ENCODE results near the gene ZNF587B. TPM values are rescaled to one million over a fixed set of nuclear protein-coding genes. Genes with fewer than 3 reads are reported as not detected.
A peak's percentile ranks its signal among the peaks of the same experiment; 100 is the strongest.

ZNF587B gene
- total RNA-seq, 4 donors from 2014 or later = 16.1 to 34.4 (median 22.0) TPM

DNA sequence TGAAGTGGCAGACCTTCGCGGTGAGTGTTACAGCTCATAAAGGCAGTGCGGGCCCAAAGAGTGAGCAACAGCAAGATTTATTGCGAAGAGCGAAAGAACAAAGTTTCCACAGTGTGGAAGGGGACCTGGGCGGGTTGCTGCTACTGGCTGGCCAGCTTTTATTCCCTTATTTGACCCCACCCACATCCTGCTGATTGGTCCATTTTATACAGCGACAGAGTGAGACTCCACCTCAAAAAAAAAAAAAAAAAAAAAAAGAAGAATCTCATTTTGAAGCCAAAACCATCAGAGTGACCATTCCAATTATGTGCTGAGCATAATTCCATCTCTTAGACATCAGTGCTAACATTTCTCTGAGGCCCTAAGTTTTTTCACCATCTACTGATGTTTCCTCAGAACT lies 13.4 kb upstream of the ZNF587B start:
- in situ Hi-C loops (cut with MboI; ENCODE audit: low pct_ligation_motif_present in 1 of 4, low pct_unique_long_range_greater_than_20kb in 1 of 4, low sequenced_read_pairs in 3 of 4) (no loop called here), intact Hi-C loops (cut with DNase I; ENCODE audit: low total_unique reads) (no loop called here)
- Histone ChIP-seq H3K9me3 (no peaks in the 10 kb centered on the region), H3K27ac (no peak overlapping the region), H3K4me3 (no peak overlapping the region), H3K27me3 (no peaks in the 10 kb centered on the region), H3K4me1 (peaks cover 4 to 44% (median 34%) of the 10 kb centered on the region in 4 donors), H3K36me3 (peaks cover 0 to 6% (median 0%) of the 10 kb centered on the region in 4 donors)
- no peak for DNase-seq
- 67 to 91% methylated on average over 1 to 7 of the region's 7 CpGs for WGBS, 2 donors (ENCODE audit: low coverage in 1 of 2)
- TF ChIP-seq POLR2A (IDR thresholded peaks at IDR 0.05) (no peak), POLR2AphosphoS5 (IDR thresholded peaks at IDR 0.05) (no peak), EP300 (IDR thresholded peaks at IDR 0.05; ENCODE audit: low read depth) (no peak)
- TF ChIP-seq, protein P1, sequence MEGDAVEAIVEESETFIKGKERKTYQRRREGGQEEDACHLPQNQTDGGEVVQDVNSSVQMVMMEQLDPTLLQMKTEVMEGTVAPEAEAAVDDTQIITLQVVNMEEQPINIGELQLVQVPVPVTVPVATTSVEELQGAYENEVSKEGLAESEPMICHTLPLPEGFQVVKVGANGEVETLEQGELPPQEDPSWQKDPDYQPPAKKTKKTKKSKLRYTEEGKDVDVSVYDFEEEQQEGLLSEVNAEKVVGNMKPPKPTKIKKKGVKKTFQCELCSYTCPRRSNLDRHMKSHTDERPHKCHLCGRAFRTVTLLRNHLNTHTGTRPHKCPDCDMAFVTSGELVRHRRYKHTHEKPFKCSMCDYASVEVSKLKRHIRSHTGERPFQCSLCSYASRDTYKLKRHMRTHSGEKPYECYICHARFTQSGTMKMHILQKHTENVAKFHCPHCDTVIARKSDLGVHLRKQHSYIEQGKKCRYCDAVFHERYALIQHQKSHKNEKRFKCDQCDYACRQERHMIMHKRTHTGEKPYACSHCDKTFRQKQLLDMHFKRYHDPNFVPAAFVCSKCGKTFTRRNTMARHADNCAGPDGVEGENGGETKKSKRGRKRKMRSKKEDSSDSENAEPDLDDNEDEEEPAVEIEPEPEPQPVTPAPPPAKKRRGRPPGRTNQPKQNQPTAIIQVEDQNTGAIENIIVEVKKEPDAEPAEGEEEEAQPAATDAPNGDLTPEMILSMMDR (IDR thresholded peaks at IDR 0.05) = no peak

DNA sequence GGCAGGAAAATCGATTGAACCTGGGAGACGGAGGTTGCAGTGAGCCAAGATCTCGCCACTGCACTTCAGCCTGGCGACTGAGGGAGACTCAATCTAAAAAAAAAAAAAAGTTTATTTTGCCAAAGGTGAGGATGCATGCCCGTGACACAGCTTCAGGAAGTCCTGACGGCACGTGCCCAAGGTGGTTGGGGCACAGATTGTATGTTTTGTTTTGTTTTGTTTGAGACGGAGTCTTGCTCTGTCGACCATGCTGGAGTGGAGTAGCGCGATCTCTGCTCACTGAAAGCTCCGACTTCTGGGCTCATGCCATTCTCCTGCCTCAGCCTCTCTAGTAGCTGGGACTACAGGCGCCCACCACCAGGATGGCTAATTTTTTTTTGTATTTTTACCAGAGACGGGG lies 12.1 kb upstream of the ZNF587B start:
- DNase-seq = no peak
- in situ Hi-C loops (cut with MboI; ENCODE audit: low pct_ligation_motif_present in 1 of 4, low pct_unique_long_range_greater_than_20kb in 1 of 4, low sequenced_read_pairs in 3 of 4) (no loop called here), intact Hi-C loops (cut with DNase I; ENCODE audit: low total_unique reads) (no loop called here)
- H3K4me3 ChIP-seq = no peak overlapping the region
- 88 to 97% methylated on average over 3 to 14 of the region's 14 CpGs for WGBS, 2 donors (ENCODE audit: low coverage in 1 of 2)
- no peaks in the 10 kb centered on the region for H3K9me3 ChIP-seq
- no peaks in the 10 kb centered on the region for H3K27me3 ChIP-seq
- no peak overlapping the region for H3K27ac ChIP-seq
- TF ChIP-seq EP300 (IDR thresholded peaks at IDR 0.05; ENCODE audit: low read depth) (no peak), POLR2A (IDR thresholded peaks at IDR 0.05) (no peak), POLR2AphosphoS5 (IDR thresholded peaks at IDR 0.05) (no peak)
- H3K4me1 ChIP-seq = peaks cover 1 to 41% (median 35%) of the 10 kb centered on the region in 4 donors
- peaks cover 0 to under 1% (median 0%) of the 10 kb centered on the region in 4 donors for H3K36me3 ChIP-seq

DNA sequence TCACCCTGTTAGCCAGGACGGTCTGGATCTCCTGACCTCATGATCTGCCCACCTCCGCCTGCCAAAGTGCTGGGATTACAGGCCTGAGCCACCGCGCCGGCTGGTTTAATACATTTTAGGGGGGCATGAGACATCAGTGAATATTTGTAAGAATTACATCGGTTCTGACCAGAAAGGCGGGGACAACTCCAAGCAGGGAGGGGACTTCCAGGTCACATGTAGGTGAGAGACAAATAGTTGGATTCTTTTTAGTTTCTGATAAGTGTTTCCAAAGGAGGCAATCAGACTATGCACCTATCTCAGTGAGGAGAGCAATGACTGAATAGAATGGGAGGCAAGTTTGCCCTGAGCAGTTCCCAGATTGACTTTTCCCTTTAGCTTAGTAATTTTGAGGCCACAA lies 11.7 kb upstream of the ZNF587B start:
- TF ChIP-seq EP300 (IDR thresholded peaks at IDR 0.05; ENCODE audit: low read depth) (no peak), POLR2A (IDR thresholded peaks at IDR 0.05) (no peak), POLR2AphosphoS5 (IDR thresholded peaks at IDR 0.05) (no peak)
- TF ChIP-seq, protein P1 (IDR thresholded peaks at IDR 0.05) = no peak
- Histone ChIP-seq H3K27ac (no peak overlapping the region), H3K9me3 (no peaks in the 10 kb centered on the region), H3K36me3 (no peaks in the 10 kb centered on the region), H3K27me3 (no peaks in the 10 kb centered on the region), H3K4me3 (no peak overlapping the region), H3K4me1 (peaks cover 0 to 40% (median 37%) of the 10 kb centered on the region in 4 donors)
- in situ Hi-C loops (cut with MboI; ENCODE audit: low pct_ligation_motif_present in 1 of 4, low pct_unique_long_range_greater_than_20kb in 1 of 4, low sequenced_read_pairs in 3 of 4) (no loop called here), intact Hi-C loops (cut with DNase I; ENCODE audit: low total_unique reads) (no loop called here)
- WGBS, 2 donors (ENCODE audit: low coverage in 1 of 2) = 90 to 96% methylated on average over 7 of the region's 7 CpGs
- DNase-seq = no peak

DNA sequence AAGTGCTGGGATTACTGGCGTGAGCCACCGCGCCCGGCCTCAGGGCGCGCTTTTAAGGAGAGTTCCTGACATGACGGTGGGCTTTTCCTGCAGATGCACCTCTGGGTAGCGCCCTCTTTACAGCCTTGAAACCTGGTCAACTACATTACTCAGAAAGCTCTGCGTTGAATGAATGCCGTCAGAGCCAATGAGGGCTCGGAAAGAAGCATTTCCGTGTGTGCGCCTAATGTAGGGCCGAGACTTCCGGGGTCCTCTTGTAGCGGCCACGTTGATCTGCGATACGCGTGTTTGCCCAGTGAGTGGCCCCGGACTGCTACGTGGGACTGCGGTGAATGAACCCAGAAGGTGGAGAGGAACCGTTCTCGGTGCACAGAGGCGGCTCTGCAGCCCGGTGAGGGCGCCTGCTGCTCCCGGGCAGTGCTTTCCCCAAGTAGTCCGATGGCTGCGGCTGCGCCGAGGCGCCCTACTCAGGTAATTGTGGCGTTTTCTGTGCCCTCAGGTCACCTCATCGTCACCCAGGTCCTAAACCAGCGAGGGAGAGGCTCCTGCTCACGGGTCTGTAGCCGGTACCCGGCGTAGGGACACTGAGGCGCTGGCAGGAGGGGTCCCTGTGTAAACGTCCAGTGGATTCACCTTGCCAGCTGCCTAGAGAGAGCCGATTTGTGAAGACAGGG lies 10.5 kb upstream of the ZNF587B start:
- Histone ChIP-seq H3K36me3 (no peaks in the 10 kb centered on the region), H3K27me3 (no peaks in the 10 kb centered on the region), H3K27ac (peak overlapping the region; percentile 87 to 95 (median 92)), H3K4me3 (peak overlapping the region; percentile 65 to 93 (median 84)), H3K4me1 (peaks cover 11 to 43% (median 40%) of the 10 kb centered on the region in 4 donors), H3K9me3 (no peaks in the 10 kb centered on the region)
- TF ChIP-seq POLR2A (IDR thresholded peaks at IDR 0.05) = peak; percentile 75
- TF ChIP-seq POLR2AphosphoS5 (IDR thresholded peaks at IDR 0.05) = peak; percentile 69 to 81 (median 79)
- TF ChIP-seq, protein P1 (IDR thresholded peaks at IDR 0.05) = peak in 1 of 5 experiments; percentile 14
- no peak for TF ChIP-seq EP300 (IDR thresholded peaks at IDR 0.05; ENCODE audit: low read depth)
- in situ Hi-C loops (cut with MboI; ENCODE audit: low pct_ligation_motif_present in 1 of 4, low pct_unique_long_range_greater_than_20kb in 1 of 4, low sequenced_read_pairs in 3 of 4) (no loop called here), intact Hi-C loops (cut with DNase I; ENCODE audit: low total_unique reads) (no loop called here)
- WGBS, 2 donors (ENCODE audit: low coverage in 1 of 2) = 1% methylated on average over 43 of the region's 44 CpGs; no CpG with 5 or more reads in 1 of the 2 donors
- DNase-seq = peak; percentile 89
